PC-3 (cell line): ENCODE data around the gene C1QTNF4.

Source experiments
- EZH2phosphoT487 ChIP-seq: fragments of 300-600 bp; sonication (generic); IDR thresholded peaks from 2 replicates; pipeline ENCODE4 v1.6.1; 2018; ENCODE audit warnings: mild to moderate bottlenecking, antibody characterized with exemption, low read length, borderline replicate concordance
- TF ChIP-seq, protein P1 (sequence below): fragments of 300-600 bp; sonication (generic); conservative IDR thresholded peaks from 2 replicates; pipeline ENCODE4 v1.5.1; 2017; ENCODE audit warnings: antibody characterized with exemption, low read depth, mild to moderate bottlenecking, low read length

DNA sequence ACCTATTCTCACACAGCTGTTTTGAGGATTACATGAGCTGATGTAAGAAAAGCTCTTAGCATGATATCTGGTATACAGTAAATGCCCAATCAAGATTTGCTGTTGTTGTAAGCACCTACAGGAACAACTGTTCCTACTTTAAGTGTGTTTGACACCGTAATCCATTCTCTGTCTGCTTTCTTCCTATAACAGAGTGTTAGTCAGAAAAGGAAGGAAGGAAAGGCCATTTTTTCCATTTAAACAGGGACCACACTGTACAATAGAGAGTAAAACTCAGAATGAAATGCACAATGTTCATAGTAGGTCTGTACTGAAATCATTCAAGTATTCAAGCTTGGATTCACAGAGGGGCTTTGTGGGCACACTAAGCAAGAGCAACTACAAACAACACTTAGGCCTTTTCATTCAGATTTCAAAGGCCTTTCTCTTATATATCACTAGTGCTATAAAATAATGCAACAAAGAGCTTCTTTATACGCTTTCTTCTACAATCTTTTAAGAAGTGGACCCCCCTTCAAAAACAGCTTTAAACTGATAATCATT is 26.7 kb upstream of the C1QTNF4 start:
- TF ChIP-seq, protein P1, sequence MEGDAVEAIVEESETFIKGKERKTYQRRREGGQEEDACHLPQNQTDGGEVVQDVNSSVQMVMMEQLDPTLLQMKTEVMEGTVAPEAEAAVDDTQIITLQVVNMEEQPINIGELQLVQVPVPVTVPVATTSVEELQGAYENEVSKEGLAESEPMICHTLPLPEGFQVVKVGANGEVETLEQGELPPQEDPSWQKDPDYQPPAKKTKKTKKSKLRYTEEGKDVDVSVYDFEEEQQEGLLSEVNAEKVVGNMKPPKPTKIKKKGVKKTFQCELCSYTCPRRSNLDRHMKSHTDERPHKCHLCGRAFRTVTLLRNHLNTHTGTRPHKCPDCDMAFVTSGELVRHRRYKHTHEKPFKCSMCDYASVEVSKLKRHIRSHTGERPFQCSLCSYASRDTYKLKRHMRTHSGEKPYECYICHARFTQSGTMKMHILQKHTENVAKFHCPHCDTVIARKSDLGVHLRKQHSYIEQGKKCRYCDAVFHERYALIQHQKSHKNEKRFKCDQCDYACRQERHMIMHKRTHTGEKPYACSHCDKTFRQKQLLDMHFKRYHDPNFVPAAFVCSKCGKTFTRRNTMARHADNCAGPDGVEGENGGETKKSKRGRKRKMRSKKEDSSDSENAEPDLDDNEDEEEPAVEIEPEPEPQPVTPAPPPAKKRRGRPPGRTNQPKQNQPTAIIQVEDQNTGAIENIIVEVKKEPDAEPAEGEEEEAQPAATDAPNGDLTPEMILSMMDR = no peak
- no peak for TF ChIP-seq EZH2phosphoT487
